ENCODE data around the gene GSS.
"Not testable (repeated sequence)": the region's sequence is repeated elsewhere in the genome, so short reads cannot be mapped to it uniquely, and the experiment has no call there.

GSS gene

GRCh38 chr20:34907616-34908469, 47.8 kb downstream of the GSS start:
- no peak for DNase-seq (ENCODE audit: low read depth)

- DNase-seq (ENCODE audit: low read depth): no peak
These were observed 51.4 kb downstream of the GSS start for GRCh38 chr20:34904202-34904621.

- not testable (repeated sequence) for DNase-seq (ENCODE audit: low read depth)
These were observed 56.9 kb downstream of the GSS start for GRCh38 chr20:34898731-34899130.

GRCh38 chr20:34898129-34898528, 57.5 kb downstream of the GSS start:
- DNase-seq (ENCODE audit: low read depth): not testable (repeated sequence)

GRCh38 chr20:34896086-34896621, 59.5 kb downstream of the GSS start:
- no peak for DNase-seq (ENCODE audit: low read depth)

GRCh38 chr20:34895465-34895864, 60.1 kb downstream of the GSS start:
- no peak for DNase-seq (ENCODE audit: low read depth)

GRCh38 chr20:34894723-34895122, 60.9 kb downstream of the GSS start:
- DNase-seq (ENCODE audit: low read depth): no peak

- no peak for DNase-seq (ENCODE audit: low read depth)
These were observed 62.9 kb downstream of the GSS start for GRCh38 chr20:34892671-34893070.

GRCh38 chr20:34891166-34892062, 64.2 kb downstream of the GSS start:
- no peak for DNase-seq (ENCODE audit: low read depth)

- DNase-seq (ENCODE audit: low read depth): no peak
These were observed 67.1 kb downstream of the GSS start for GRCh38 chr20:34888468-34888867.

- DNase-seq (ENCODE audit: low read depth): no peak
These were observed 68.6 kb downstream of the GSS start for GRCh38 chr20:34887023-34887422.

GRCh38 chr20:34886122-34886521, 69.5 kb downstream of the GSS start:
- no peak for DNase-seq (ENCODE audit: low read depth)

GRCh38 chr20:34884260-34884659, 71.3 kb downstream of the GSS start:
- no peak for DNase-seq (ENCODE audit: low read depth)

- DNase-seq (ENCODE audit: low read depth): no peak
These were observed 71.8 kb downstream of the GSS start for GRCh38 chr20:34883809-34884208.

GRCh38 chr20:34883087-34883688, 72.4 kb downstream of the GSS start:
- no peak for DNase-seq (ENCODE audit: low read depth)

GRCh38 chr20:34881689-34882088, 73.9 kb downstream of the GSS start:
- no peak for DNase-seq (ENCODE audit: low read depth)

- DNase-seq (ENCODE audit: low read depth): not testable (repeated sequence)
These were observed 74.6 kb downstream of the GSS start for GRCh38 chr20:34880971-34881370.

GRCh38 chr20:34880215-34880850, 75.3 kb downstream of the GSS start:
- DNase-seq (ENCODE audit: low read depth): no peak

All from stimulated activated CD8-positive, alpha-beta memory T cell treated with anti-CD3 and anti-CD28 coated beads, Interleukin-12 subunit alpha, Interleukin-12 subunit beta, amount 100 ng/mL, for 1 hour (primary cell).